GM12891 (cell line): ENCODE measurements around the gene CPLANE1.
A peak's percentile ranks its signal among the peaks of the same experiment; 100 is the strongest.
"Not testable (repeated sequence)": the region's sequence is repeated elsewhere in the genome, so short reads cannot be mapped to it uniquely, and the experiment has no call there.

Source experiments
- DNase-seq: peaks from one replicate; pipeline ENCODE4 v3.0.0; 2011; ENCODE audit warnings: low spot score; ENCODE audit not compliant: insufficient read length
- FAIRE-seq: peaks from 2 replicates; lab custom pipeline; 2011; peaks lifted over from hg19 to GRCh38; lab: Jason Lieb, UNC
- PAX5 ChIP-seq: IDR thresholded peaks from 2 replicates; pipeline ENCODE4 v1.6.1; 2011; ENCODE audit warnings: low read length, moderate library complexity, mild to moderate bottlenecking; ENCODE audit not compliant: insufficient read depth, severe bottlenecking
- POLR2A ChIP-seq: IDR thresholded peaks from 2 replicates; pipeline ENCODE4 v1.6.1; 2011; ENCODE audit warnings: low read depth, low read length, control low read depth
- POLR2AphosphoS5 ChIP-seq: IDR thresholded peaks from 2 replicates; pipeline ENCODE4 v1.6.1; 2011; ENCODE audit warnings: low read depth, low read length, control low read depth
- POU2F2 ChIP-seq: IDR thresholded peaks from 2 replicates; pipeline ENCODE4 v1.6.1; 2011; ENCODE audit warnings: low read depth, mild to moderate bottlenecking, control low read depth, low read length, moderate library complexity
- SPI1 ChIP-seq: IDR thresholded peaks from 2 replicates; pipeline ENCODE4 v1.6.1; 2011; ENCODE audit warnings: low read depth, low read length, control low read depth
- TAF1 ChIP-seq: IDR thresholded peaks from 2 replicates; pipeline ENCODE4 v1.6.1; 2011; ENCODE audit warnings: low read depth, low read length, control low read depth

CPLANE1 gene

DNA sequence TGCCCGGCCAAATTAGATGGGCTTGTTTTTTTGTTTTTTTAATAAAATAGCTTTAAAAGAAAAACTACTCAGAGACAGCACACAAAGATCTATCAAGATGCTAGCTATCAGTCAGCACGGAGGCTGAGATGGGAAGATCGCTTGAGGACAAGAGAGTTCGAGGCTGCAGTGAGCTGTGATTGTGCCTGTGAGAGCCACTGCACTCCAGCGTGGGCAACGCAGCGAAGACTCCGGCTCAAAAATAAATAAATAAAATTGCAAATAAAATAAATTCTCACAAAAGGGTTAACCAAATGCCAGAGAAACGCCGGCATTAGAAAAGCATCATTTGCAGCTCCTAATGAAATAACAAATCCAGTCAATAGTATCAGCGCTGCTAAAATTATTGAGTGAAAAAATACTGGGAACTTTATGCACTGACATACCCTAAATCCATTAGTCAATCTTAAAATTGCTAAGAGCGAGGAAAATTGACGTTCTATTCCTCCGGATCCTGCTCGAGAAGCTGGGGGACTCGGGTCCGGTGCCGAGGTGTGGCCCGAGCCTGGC, 681 bp downstream of the CPLANE1 start:
- DNase-seq: no peak
- no peak for FAIRE-seq
- no peak for TF ChIP-seq POLR2AphosphoS5
- TF ChIP-seq POLR2A: no peak
- no peak for TF ChIP-seq POU2F2
- TF ChIP-seq PAX5: no peak
- no peak for TF ChIP-seq SPI1
- no peak for TF ChIP-seq TAF1

- TF ChIP-seq POU2F2 (no peak), POLR2A (no peak), SPI1 (no peak), PAX5 (no peak)
- DNase-seq (no peak), FAIRE-seq (no peak)
Measured at GRCh38 chr5:37247496-37247895, 1.7 kb downstream of the CPLANE1 start.

DNA sequence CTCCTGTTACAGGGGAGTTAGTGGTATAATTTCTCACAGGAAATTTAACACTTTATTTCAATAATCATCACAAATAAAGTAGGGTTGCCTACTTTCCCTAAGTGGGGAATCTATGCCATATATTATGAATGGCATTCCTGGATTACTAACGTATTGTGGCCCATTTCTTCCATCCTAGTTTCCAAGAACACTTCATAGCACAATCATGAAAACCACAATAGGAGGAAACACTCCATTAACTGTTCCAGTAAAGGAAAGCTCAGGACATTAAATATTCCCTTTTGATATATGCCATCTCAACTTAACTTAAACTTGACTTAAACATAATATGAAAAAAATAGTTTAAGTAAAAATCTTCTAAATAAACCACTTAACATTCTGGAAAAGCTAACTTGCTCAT, 2.1 kb downstream of the CPLANE1 start:
- TF ChIP-seq POLR2AphosphoS5: no peak
- no peak for DNase-seq
- no peak for FAIRE-seq

DNA sequence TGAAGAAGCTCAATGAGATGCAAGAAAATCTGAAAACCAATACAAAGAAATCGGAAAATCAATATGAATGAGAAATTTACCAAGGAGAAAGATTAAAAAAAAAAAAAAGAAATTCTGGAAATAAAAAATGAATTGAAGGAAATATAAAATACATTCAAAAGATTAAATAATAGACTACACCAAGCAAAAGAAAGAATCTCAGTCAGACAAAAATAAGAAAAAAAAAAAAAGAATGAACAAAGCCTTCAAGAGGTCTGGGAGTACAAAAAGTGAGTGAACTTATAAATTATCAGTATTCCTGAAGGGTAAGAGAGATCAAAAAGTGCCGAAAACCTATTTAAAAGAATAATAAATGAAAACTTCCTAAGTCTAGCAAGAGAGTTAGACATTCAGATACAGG, 14.9 kb downstream of the CPLANE1 start:
- no peak for TF ChIP-seq PAX5
- no peak for TF ChIP-seq POLR2AphosphoS5
- no peak for TF ChIP-seq SPI1
- TF ChIP-seq POLR2A: no peak
- TF ChIP-seq POU2F2: no peak
- TF ChIP-seq TAF1: no peak
- FAIRE-seq: no peak
- DNase-seq: no peak

DNA sequence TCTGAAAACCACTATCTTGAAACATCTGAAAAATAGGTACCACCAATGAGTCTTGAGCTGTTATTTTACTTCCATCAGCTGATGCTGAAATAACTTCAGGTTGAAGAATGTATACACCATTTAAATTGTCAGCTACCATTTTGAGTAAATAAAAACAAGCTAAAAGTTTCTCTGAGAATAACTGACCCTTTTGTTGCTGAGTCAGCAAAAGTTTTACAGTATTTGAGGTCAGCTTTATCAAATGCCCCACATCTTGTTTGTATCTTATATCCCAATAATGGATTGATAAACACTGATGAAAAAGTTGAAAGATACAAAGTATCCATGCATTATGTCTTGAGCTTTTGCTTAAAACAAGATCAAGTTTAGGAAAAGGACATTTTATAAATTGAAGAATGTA, 22.8 kb downstream of the CPLANE1 start:
- DNase-seq (no peak), FAIRE-seq (peak; percentile 41)
- TF ChIP-seq TAF1 (no peak), POLR2A (no peak), POU2F2 (no peak), SPI1 (no peak), POLR2AphosphoS5 (no peak), PAX5 (no peak)

- no peak for FAIRE-seq
- no peak for TF ChIP-seq POLR2A
- TF ChIP-seq PAX5: no peak
- TF ChIP-seq TAF1: no peak
- no peak for TF ChIP-seq POU2F2
- no peak for TF ChIP-seq POLR2AphosphoS5
- no peak for DNase-seq
Measured at GRCh38 chr5:37222181-37222580, 27.0 kb downstream of the CPLANE1 start.

DNA sequence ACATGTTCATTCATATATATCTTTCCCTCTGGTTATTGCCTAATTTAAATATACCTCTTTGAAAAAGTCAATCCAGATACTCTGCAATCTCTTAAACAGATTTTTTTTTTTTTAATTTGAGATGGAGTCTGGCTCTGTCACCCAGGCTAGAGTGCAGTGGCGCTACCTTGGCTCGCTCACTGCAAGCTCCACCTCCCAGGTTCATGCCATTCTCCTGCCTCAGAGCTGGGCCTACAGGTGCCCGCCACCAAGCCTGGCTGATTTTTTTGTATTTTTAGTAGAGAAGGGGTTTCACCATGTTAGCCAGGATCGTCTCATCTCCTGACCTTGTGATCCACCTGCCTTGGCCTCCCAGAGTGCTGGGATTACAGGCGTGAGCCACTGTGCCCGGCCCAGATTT, 28.8 kb downstream of the CPLANE1 start:
- FAIRE-seq, DNase-seq: not testable (repeated sequence)

- DNase-seq, FAIRE-seq: not testable (repeated sequence)
Measured at GRCh38 chr5:37219384-37219783, 29.8 kb downstream of the CPLANE1 start.

DNA sequence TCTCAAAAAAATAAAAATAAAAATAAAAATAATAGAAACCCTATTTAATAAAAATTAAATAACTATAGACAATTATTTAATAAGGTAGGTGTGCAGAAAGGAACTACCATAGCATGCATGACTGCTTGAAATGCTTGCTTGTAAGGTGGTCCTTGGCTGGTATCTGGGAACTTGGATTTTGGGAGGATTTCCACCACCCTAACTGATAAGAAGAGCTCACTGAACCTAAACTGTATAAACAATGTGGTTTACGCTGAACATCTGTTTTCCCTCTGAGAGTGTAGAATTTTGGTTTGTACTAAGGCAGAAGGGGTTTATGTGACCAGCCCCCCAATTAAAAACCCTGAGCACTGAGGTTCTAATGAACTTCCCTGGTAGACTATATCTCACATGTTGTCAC, 31.2 kb downstream of the CPLANE1 start:
- no peak for TF ChIP-seq POLR2AphosphoS5
- TF ChIP-seq SPI1: no peak
- no peak for TF ChIP-seq TAF1
- TF ChIP-seq PAX5: no peak
- TF ChIP-seq POU2F2: no peak
- TF ChIP-seq POLR2A: no peak
- FAIRE-seq (no peak), DNase-seq (no peak)

DNA sequence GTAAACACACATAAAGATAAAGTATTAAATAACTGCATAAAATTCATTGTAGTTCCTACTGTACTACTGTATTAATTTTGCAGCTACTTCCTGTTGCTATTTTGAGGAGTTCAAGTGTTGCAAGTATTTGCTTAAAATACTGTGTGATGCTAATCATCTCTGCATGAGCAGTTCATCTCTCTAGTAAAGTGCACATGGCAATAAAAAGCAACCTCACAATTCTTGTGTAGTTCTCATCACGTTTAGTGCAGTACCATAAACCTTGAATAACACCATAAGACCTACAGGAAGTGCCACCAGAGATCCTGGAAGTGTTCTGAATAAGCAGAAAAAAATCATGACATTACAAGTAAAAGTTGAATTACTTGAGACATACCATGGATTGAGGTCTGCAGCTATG, 34.6 kb downstream of the CPLANE1 start:
- TF ChIP-seq SPI1 (no peak), POLR2A (no peak), TAF1 (no peak), PAX5 (no peak), POU2F2 (no peak), POLR2AphosphoS5 (no peak)
- DNase-seq (no peak), FAIRE-seq (peak; percentile 68)

- FAIRE-seq (no peak), DNase-seq (no peak)
- TF ChIP-seq SPI1 (no peak), POLR2AphosphoS5 (no peak), PAX5 (no peak), POLR2A (no peak), POU2F2 (no peak), TAF1 (no peak)
Measured at GRCh38 chr5:37212096-37212495, 37.1 kb downstream of the CPLANE1 start.
